ENCODE measurements around the gene KIF6. TPM values are rescaled to one million over a fixed set of nuclear protein-coding genes. Genes with fewer than 3 reads are reported as not detected.

The KIF6 gene
- total RNA-seq, 1 experiment from 2014 or later: not detected

- ChIA-PET POLR2A (no interaction called here), CTCF (no interaction called here)
- DNase-seq (ENCODE audit: low read depth, low spot score) (no peak), ATAC-seq (no peak)
- BruUV-seq (replicated peaks): no TSS peak
- Histone ChIP-seq H3K4me1 (ENCODE audit: control insufficient read depth, insufficient read depth, low read length) (no peaks in the 10 kb centered on the region), H3K36me3 (ENCODE audit: control insufficient read depth, insufficient read depth, low read length) (no peaks in the 10 kb centered on the region), H3K9me3 (ENCODE audit: control insufficient read depth, insufficient read depth, low read depth, low read length) (no peaks in the 10 kb centered on the region), H3K27me3 (ENCODE audit: control insufficient read depth, insufficient read depth, low read length) (no peaks in the 10 kb centered on the region), H3K27ac (ENCODE audit: low read length) (no peak overlapping the region), H3K4me3 (ENCODE audit: low read depth in 2 of 2, low read length in 2 of 2) (no peak overlapping the region)
- TF ChIP-seq REST (IDR thresholded peaks at IDR 0.05; ENCODE audit: insufficient read depth in 1 of 2, low read depth in 2 of 2, low read length in 1 of 2): no peak
- TF ChIP-seq CTCF (IDR thresholded peaks at IDR 0.05): no peak
- TF ChIP-seq SIN3A (IDR thresholded peaks at IDR 0.05; ENCODE audit: borderline replicate concordance, insufficient read depth, low read depth, low read length): no peak
- TF ChIP-seq POLR2AphosphoS5 (IDR thresholded peaks at IDR 0.05; ENCODE audit: low read depth, low read length): no peak
- no peak for TF ChIP-seq TCF7L2 (IDR thresholded peaks at IDR 0.05; ENCODE audit: low read depth, low read length)
- intact Hi-C loops (cut with micrococcal nuclease; ENCODE audit: unreplicated experiment): no loop called here
- in situ Hi-C loops (cut with HindIII; ENCODE audit: low pct_unique_long_range_greater_than_20kb, low sequenced_read_pairs): no loop called here
Observed at GRCh38 chr6:39344821-39345280, 380.4 kb downstream of the KIF6 start.

- Histone ChIP-seq H3K36me3 (ENCODE audit: control insufficient read depth, insufficient read depth, low read length) (no peaks in the 10 kb centered on the region), H3K9me3 (ENCODE audit: control insufficient read depth, insufficient read depth, low read depth, low read length) (no peaks in the 10 kb centered on the region), H3K4me1 (ENCODE audit: control insufficient read depth, insufficient read depth, low read length) (no peaks in the 10 kb centered on the region), H3K27me3 (ENCODE audit: control insufficient read depth, insufficient read depth, low read length) (no peaks in the 10 kb centered on the region), H3K4me3 (ENCODE audit: low read depth in 2 of 2, low read length in 2 of 2) (no peak overlapping the region), H3K27ac (ENCODE audit: low read length) (no peak overlapping the region)
- ATAC-seq (no peak), DNase-seq (ENCODE audit: low read depth, low spot score) (no peak)
- in situ Hi-C loops (cut with HindIII; ENCODE audit: low pct_unique_long_range_greater_than_20kb, low sequenced_read_pairs) (no loop called here), intact Hi-C loops (cut with micrococcal nuclease; ENCODE audit: unreplicated experiment) (no loop called here)
- BruUV-seq (replicated peaks): no TSS peak
- TF ChIP-seq REST (IDR thresholded peaks at IDR 0.05; ENCODE audit: insufficient read depth in 1 of 2, low read depth in 2 of 2, low read length in 1 of 2): no peak
- POLR2A ChIA-PET: no interaction called here
- CTCF ChIA-PET: no interaction called here
Observed at GRCh38 chr6:39343396-39343870, 381.8 kb downstream of the KIF6 start.

Data from Panc1 (cell line).